ENCODE data around the gene TMUB2. TPM values are rescaled to one million over a fixed set of nuclear protein-coding genes. Genes with fewer than 3 reads are reported as not detected.

The TMUB2 gene
- total RNA-seq, 1 experiment from 2014 or later = 35.1 TPM

DNA sequence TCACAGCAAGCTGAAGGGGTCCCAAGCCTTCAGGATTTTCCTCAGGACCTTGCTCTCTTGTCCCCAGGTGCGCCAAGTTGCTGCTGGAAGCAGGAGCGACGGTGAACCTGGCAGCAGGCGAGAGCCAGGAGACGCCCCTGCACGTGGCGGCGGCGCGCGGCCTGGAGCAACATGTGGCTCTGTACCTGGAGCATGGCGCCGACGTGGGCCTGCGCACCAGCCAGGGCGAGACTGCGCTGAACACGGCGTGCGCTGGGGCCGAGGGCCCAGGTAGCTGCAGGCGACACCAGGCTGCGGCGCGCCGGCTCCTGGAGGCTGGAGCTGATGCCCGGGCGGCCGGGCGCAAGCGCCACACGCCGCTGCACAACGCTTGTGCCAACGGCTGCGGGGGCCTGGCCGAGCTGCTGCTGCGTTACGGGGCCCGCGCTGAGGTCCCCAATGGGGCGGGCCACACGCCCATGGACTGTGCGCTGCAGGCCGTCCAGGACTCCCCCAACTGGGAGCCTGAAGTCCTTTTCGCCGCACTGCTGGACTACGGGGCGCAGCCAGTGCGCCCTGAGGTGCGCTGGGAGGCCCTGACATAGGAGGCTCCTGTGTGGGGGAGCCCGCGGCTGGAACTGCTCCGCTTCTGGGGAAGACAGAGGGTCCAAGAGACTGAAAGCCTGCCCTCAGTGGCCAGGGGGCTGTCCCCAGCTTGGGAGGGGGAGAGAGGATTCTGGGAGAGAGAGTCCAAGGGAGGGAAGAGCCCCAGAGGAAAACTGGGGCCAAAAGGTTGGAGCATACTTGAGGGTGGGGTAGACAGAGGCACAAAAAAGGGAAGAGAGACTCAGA is 9.9 kb upstream of the TMUB2 start:
- DNase-seq (ENCODE audit: low read depth) = no peak

DNA sequence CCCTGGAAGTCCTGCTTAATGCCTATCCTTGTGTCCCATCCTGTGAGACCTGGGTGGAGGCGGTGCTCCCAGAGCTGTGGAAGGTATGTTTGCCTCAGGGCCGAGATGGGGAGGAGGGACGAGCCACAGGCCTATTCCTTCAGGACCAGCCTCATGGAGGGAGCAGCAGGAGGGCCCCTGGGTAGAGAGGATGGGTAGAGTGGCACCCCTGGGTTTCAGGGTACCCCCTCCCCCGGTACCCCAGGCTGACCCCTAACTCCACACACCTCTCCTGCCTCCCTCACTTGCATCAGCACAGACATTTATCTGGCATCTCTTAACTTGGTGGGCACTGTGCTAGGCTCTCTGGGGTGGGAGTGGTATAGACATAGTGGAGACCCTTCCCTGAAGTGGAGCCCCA is 9.1 kb upstream of the TMUB2 start:
- DNase-seq (ENCODE audit: low read depth) = no peak

- no peak for DNase-seq (ENCODE audit: low read depth)
Observed at GRCh38 chr17:44178133-44178532, 8.6 kb upstream of the TMUB2 start.

GRCh38 chr17:44183024-44183423 is 3.7 kb upstream of the TMUB2 start:
- no peak for DNase-seq (ENCODE audit: low read depth)

GRCh38 chr17:44184212-44184810 is 2.5 kb upstream of the TMUB2 start:
- DNase-seq (ENCODE audit: low read depth) = no peak

GRCh38 chr17:44187131-44187899 is 543 bp downstream of the TMUB2 start:
- no peak for DNase-seq (ENCODE audit: low read depth)

DNA sequence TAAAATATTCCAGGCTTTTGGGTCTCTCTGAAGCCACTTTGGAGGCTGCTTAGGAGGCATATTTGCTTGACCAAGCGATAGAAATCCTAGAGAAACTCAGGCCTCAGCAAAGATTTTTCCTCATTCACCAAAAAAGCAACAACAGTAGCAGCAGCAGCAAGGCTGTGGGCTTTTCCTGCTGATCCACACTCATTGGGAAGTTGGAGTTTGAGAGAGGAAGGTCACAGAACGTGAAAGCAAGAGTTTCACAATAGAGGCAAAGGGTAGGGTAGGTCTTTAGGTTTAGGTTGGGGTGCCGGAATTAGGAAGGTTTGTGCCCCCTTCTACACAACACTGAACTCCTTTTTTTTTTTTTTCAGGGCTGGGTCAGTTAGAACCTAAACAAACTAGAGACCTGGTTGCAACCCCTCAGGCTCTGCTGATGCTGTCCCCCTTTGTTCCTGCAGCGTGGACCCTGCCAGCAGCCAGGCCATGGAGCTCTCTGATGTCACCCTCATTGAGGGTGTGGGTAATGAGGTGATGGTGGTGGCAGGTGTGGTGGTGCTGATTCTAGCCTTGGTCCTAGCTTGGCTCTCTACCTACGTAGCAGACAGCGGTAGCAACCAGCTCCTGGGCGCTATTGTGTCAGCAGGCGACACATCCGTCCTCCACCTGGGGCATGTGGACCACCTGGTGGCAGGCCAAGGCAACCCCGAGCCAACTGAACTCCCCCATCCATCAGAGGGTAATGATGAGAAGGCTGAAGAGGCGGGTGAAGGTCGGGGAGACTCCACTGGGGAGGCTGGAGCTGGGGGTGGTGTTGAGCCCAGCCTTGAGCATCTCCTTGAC is 2.0 kb downstream of the TMUB2 start:
- no peak for DNase-seq (ENCODE audit: low read depth)

DNA sequence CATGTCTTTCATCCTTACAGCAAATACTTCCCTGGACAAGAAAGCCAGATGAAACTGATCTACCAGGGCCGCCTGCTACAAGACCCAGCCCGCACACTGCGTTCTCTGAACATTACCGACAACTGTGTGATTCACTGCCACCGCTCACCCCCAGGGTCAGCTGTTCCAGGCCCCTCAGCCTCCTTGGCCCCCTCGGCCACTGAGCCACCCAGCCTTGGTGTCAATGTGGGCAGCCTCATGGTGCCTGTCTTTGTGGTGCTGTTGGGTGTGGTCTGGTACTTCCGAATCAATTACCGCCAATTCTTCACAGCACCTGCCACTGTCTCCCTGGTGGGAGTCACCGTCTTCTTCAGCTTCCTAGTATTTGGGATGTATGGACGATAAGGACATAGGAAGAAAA is 3.7 kb downstream of the TMUB2 start:
- no peak for DNase-seq (ENCODE audit: low read depth)

DNA sequence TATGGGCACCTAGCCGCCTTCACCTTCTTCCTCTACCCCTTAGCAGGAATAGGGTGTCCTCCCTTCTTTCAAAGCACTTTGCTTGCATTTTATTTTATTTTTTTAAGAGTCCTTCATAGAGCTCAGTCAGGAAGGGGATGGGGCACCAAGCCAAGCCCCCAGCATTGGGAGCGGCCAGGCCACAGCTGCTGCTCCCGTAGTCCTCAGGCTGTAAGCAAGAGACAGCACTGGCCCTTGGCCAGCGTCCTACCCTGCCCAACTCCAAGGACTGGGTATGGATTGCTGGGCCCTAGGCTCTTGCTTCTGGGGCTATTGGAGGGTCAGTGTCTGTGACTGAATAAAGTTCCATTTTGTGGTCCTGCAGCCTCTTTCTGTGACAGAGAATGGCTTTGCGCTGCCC is 4.6 kb downstream of the TMUB2 start:
- DNase-seq (ENCODE audit: low read depth) = no peak

DNA sequence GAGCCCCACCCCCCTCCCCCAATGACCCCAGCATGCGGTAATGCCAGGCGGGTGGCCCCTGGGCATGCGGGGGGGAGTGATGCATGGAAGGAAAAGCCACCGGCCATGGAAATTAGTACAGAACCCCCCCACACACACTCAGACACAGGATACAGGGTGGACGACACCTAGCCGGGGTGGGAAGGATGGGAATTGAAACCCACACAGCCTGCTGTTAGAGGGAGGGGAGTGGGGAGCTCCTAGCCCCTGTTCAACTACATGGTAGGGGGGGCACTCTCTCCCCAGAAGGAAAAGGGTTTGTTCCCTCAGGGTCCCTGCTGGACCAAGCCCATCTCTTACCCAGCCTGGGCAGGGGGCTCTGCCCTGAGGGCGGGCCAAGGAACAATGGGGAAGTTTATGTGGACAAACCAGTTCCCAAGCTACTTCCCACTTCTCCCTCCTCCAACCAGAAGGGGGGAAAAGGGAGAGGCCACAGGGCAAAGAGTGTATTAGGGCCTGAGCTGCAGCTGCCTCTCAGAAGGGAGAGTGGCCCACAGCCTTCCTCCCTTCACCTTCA is 5.2 kb downstream of the TMUB2 start:
- DNase-seq (ENCODE audit: low read depth) = no peak

- no peak for DNase-seq (ENCODE audit: low read depth)
Observed at GRCh38 chr17:44192750-44193149, 6.0 kb downstream of the TMUB2 start.

DNA sequence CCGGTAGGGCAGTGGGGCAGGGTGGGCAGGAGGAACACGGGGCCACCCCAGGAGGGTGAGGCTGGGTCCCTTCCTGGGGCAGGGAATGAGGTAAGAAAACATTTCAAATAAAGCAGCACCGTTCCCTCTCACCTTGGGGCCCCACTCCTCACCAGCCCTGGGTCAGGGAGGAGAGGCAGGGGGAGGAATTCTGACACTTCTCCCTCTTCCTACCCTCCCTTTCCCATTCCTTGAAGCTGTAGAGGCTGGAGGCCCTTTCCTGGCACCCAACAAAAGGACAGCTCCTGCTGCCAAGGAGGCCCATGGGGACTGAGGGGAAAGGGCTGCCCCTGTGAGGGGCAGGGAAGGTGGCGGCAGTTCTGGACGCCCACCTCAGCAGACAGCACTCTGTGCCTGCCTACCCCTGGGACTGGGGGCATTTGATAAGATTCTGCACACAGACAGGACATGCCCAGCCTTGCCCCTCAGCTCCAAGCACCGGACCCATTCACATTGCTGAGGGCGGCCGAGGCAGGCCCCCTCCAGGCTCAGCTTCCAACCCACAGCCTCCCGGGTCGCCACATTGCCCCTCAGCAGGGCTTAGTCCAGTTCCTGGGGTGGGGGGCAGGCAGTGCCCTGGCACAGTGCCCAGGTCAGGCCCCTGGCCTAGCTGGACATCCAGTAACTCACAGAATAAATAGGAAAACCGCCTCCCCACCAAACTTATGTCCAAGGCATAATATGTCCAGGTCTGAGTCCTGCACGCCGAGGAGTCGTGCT is 6.7 kb downstream of the TMUB2 start:
- DNase-seq (ENCODE audit: low read depth) = no peak

DNA sequence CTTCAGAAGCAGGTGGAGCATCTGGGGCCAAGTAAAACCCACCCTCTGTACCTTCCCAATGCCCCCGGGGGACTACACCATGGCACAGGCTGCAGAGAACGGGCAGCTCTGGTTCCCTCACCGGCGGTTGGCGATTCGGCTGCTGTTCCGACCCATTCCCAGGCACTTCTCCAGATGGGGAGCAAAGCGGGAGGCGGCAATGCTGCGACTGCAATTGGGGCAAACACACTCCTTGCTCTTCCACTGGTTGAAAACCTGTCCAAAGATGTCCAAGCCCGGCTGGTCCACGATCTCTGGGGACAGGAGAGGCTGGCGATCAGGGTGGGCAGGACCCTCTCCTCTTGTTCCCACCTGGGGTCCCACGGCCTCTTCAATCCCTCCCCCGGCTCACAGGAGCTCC is 10.3 kb downstream of the TMUB2 start:
- DNase-seq (ENCODE audit: low read depth) = no peak

DNA sequence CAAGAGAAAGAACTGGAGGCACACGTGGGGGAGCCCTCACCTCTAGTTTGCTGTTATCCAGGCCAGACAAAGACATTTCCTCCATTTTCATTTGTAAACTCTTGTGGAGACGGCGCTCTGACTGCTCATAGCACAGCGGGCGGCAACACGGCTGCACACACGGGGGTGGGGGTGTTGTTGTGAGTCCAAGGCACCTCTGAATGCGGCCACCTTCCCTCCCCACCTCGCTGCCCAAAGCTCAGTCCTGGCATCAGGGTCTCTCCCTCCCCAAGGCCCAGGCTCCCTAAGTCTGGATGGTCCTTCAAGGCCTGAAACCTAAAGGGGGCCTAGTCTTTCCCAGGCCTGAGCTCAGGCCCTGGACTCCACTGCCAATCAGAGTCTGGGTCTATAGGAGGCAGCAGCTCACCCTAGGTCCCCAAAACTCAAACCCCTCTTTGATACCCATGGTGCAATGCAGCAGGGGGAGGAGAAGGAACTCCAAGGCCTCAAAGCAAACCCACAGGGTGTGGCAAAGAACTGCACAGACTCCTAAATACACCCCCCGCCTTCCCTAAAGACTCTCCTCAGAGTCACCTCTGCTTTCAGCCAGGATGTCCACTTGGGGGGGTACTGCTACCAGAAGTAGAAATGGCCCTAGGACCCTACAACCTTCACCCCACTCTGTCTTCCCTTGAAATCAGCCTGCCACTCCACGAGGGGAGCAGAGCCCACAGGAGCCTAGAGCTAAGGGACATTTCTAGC is 11.4 kb downstream of the TMUB2 start:
- peak; percentile 60 for DNase-seq (ENCODE audit: low read depth)

DNA sequence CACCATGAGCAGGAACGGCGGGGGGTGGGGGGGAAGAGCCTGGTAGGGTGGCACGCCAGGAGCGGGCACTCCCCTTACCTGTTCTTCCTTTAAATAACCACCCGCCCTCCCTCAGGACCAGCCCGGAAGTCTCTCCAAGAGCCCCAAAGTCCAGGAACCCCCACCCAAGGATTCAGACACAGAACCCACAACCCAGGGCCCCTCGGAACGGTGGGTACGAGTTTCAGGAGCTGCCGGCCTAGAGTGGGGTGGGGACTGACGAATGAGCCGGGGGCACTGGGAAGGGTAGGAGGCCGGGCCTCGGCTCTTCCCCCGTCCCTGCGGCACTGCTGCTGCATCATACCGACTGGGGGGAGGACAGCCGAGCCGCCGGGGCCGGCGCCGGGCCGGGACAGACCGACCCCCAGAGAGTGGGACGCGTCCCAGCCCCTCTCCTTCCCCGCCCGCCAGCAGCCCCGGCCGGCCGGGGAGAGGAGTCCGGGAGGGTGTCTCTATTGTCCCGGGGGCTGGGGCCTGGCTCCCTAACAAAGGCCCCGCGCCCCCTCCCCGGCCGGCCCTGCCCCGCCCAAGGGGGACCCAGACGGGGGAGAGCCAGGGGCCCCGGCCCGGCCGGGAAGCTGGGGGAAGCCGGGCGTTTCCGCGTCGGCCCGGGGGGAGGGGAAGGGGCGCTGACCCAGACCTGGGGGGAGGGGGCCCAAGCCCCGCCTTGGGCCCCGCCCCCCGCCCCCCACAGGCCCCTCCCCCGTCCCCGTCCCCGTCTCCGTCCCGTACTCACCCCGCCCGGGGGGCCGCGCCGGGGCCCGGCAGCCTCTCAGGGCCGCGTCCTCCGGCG is 12.2 kb downstream of the TMUB2 start:
- peak; percentile 28 for DNase-seq (ENCODE audit: low read depth)

DNA sequence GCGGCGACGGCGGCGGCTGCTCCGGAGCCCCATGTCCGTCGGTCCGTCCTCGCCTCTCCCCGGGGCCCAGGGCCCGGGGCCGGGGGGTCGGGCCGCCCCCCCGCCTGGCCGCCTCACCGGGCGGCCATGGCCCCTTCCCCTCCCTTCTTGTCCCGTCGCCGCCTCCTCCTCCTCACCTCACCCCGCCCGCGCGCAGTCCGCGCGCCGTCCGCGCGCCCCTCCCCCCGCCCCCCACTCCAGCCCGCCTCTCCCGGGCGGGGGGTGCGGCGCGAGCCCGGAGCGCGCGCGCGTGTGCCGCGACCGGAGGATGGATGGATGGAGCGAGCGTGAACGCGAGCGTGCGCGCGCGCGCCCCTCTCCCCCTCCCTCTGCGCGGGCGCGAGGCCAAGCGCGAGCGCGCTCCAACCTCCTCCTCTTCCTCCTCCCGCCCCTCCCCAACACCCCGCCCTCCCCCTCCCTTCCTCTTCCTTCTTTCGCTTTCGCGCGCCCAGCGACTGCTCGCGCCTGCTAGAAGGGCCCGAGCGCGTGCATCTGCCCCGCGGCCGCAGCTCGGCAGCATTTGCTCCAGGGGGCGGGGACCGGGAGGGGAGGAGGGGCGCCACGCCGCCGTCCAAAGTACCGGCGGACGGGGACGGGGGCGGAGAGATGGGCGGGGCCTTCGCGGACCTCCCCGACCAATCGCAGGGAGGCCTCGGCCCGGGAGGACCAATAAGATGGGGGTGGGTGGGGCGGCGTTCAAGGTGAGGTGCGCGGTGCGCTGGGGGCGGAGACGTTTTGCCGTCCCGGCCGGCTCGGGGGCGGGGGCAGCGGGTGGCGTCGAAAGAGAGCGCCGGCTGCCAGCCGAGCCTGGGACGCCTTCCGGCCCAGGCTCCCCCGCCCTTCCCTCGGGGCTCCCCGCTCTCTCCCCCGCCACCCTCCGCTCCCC is 13.0 kb downstream of the TMUB2 start, which contains the start of gene ATXN7L3:
ATXN7L3 (minus strand) TSS at position 332 of the 925 bp plus-strand sequence. CDS start 1,814 bp downstream, outside the sequence.
- peak; percentile 91 for DNase-seq (ENCODE audit: low read depth)

GRCh38 chr17:44200478-44201155 is 13.8 kb downstream of the TMUB2 start:
- no peak for DNase-seq (ENCODE audit: low read depth)
